Measurements from ENCODE around the gene PKP2. TPM values are rescaled to one million over a fixed set of nuclear protein-coding genes. Genes with fewer than 3 reads are reported as not detected.

The PKP2 gene
- total RNA-seq, 1 donor from 2014 or later: 1.9 TPM

- Histone ChIP-seq H3K4me1 (no peaks in the 10 kb centered on the region), H3K27ac (no peak overlapping the region), H3K9me3 (no peaks in the 10 kb centered on the region), H3K27me3 (no peaks in the 10 kb centered on the region), H3K4me3 (no peak overlapping the region), H3K36me3 (no peaks in the 10 kb centered on the region)
- intact Hi-C loops (cut with DNase I): no loop called here
- no peak for DNase-seq
- no peak for TF ChIP-seq CTCF (IDR thresholded peaks at IDR 0.05)
- no peak for ATAC-seq
Observed at GRCh38 chr12:32922546-32923297, 26.1 kb upstream of the PKP2 start.

GRCh38 chr12:32921397-32921796 is 24.8 kb upstream of the PKP2 start:
- intact Hi-C loops (cut with DNase I): no loop called here
- Histone ChIP-seq H3K27me3 (no peaks in the 10 kb centered on the region), H3K4me3 (no peak overlapping the region), H3K36me3 (no peaks in the 10 kb centered on the region), H3K27ac (no peak overlapping the region), H3K9me3 (no peaks in the 10 kb centered on the region), H3K4me1 (no peaks in the 10 kb centered on the region)
- TF ChIP-seq CTCF (IDR thresholded peaks at IDR 0.05): no peak
- no peak for DNase-seq
- ATAC-seq: no peak

GRCh38 chr12:32920506-32921085 is 24.0 kb upstream of the PKP2 start:
- no peaks in the 10 kb centered on the region for H3K27me3 ChIP-seq
- H3K4me3 ChIP-seq: no peak overlapping the region
- H3K9me3 ChIP-seq: no peaks in the 10 kb centered on the region
- no peak overlapping the region for H3K27ac ChIP-seq
- no peaks in the 10 kb centered on the region for H3K36me3 ChIP-seq
- ATAC-seq: peak; percentile 39
- no peak for DNase-seq
- intact Hi-C loops (cut with DNase I): no loop called here
- no peaks in the 10 kb centered on the region for H3K4me1 ChIP-seq
- TF ChIP-seq CTCF (IDR thresholded peaks at IDR 0.05): no peak

- peak; percentile 36 for TF ChIP-seq CTCF (IDR thresholded peaks at IDR 0.05)
- no peak for DNase-seq
- no peak overlapping the region for H3K27ac ChIP-seq
Observed at GRCh38 chr12:32918890-32919801, 22.6 kb upstream of the PKP2 start.

GRCh38 chr12:32917094-32917611 is 20.6 kb upstream of the PKP2 start:
- no peak for TF ChIP-seq CTCF (IDR thresholded peaks at IDR 0.05)
- intact Hi-C loops (cut with DNase I): no loop called here
- no peak overlapping the region for H3K27ac ChIP-seq
- no peak for DNase-seq
- no peaks in the 10 kb centered on the region for H3K4me1 ChIP-seq
- H3K4me3 ChIP-seq: no peak overlapping the region
- no peaks in the 10 kb centered on the region for H3K36me3 ChIP-seq
- ATAC-seq: peak; percentile 45
- H3K27me3 ChIP-seq: no peaks in the 10 kb centered on the region
- no peaks in the 10 kb centered on the region for H3K9me3 ChIP-seq

More at GRCh38 chr12:32918890-32919801, 22.6 kb upstream of the PKP2 start:
- Histone ChIP-seq H3K36me3 (no peaks in the 10 kb centered on the region), H3K27me3 (no peaks in the 10 kb centered on the region), H3K4me1 (no peaks in the 10 kb centered on the region), H3K9me3 (no peaks in the 10 kb centered on the region), H3K4me3 (no peak overlapping the region)
- intact Hi-C loops (cut with DNase I): no loop called here
- peak; percentile 37 for ATAC-seq

All from upper lobe of right lung (tissue), 1 donor.